ENCODE results near the gene DCHS1. TPM values are rescaled to one million over a fixed set of nuclear protein-coding genes. Genes with fewer than 3 reads are reported as not detected.

Gene DCHS1
- total and polyA plus RNA-seq, 2 experiments from 2014 or later, result 1.1 to 6.4 TPM

DNA sequence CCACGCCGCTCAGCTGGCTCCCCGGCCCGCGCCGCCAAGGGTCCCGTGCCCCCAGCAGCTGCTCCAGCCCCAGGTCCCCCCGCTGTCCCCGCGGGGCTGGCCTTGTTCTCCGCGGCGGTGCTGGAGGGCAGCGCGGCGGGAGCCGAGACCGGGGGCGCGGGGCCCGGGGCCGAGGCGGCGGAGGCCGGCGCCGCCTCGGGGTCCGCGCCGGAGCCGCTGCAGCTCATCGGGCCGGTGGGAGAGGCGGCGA is 43.7 kb downstream of the DCHS1 start:
- DNase-seq, result no peak
- H3K4me3 ChIP-seq, result peak overlapping the region; percentile 74
- 0% methylated on average over 9 to 22 of the region's 36 CpGs for WGBS, 2 experiments (ENCODE audit: low coverage in 1 of 2, low lambda C conversion rate in 2 of 2, missing lambda C conversion rate in 2 of 2)
- H4K20me1 ChIP-seq (ENCODE audit: insufficient read depth), result no peaks in the 10 kb centered on the region
- peaks cover 32% of the 10 kb centered on the region for H3K36me3 ChIP-seq (ENCODE audit: low read depth)
- peaks cover 26% of the 10 kb centered on the region for H3K4me1 ChIP-seq (ENCODE audit: insufficient read depth)
- peak overlapping the region; percentile 88 for H3K27ac ChIP-seq
- peaks cover 55% of the 10 kb centered on the region for H3F3A ChIP-seq (ENCODE audit: insufficient read depth)
- no peak for TF ChIP-seq EZH2 (IDR thresholded peaks at IDR 0.05; ENCODE audit: insufficient read depth, poor library complexity, severe bottlenecking)
- no peak for TF ChIP-seq EZH2phosphoT487 (IDR thresholded peaks at IDR 0.05; ENCODE audit: insufficient read depth, low read depth)
- H3K27me3 ChIP-seq (replicated peaks; ENCODE audit: insufficient read depth), result no peaks in the 10 kb centered on the region
- peak overlapping the region; percentile 80 for H3K9ac ChIP-seq
- no peaks in the 10 kb centered on the region for H3K9me3 ChIP-seq (ENCODE audit: low read depth)
- in situ Hi-C loops (cut with MboI), result no loop called here
- H3K9me2 ChIP-seq (ENCODE audit: insufficient read depth), result no peaks in the 10 kb centered on the region
- H3K79me2 ChIP-seq (ENCODE audit: insufficient read depth), result peaks cover 51% of the 10 kb centered on the region
- H3K4me2 ChIP-seq (ENCODE audit: unreplicated experiment), result peak overlapping the region; percentile 82
- no peak overlapping the region for H2AFZ ChIP-seq

DNA sequence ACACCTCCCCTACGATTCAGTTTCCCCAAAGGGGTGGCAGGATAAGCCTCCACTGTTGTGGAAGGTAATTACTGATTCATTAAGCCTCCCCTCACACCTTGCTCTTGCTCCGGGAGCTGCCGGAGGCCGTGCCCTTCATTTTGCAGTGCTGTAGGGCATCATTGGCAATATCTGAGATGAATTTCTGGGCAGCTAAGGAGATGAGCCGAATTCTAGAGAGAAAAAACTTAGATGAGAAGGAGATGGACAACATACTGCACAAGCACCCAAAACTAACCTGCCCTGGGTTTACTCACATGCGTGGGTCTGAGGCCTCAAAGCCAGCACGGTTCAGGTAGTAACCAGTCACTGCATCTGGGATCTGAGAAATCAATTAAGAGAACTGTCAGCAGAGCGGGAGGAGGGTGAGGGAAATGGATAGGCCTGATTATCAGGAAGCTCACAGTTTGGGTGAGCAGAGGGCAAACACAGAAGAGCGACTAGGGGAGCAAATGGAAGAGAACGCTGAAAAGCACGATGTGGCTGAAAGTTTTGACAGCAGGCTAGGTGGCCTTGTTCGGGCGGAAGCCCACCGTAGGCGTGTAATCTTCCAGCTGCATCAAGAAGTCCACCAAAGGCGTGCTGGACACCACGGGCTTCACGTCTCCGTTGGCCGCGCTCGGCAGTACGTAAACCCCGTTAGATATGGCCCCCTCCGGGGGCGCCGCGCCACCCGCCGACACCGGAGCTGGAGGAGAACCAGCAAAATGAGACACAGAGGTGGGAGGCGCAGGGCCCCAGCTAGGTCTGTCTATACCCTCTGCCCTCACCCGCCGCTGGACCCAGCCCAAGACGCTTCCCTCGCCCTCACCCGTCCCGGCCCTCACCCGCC is 44.3 kb downstream of the DCHS1 start:
- WGBS, 2 experiments (ENCODE audit: low coverage in 1 of 2, low lambda C conversion rate in 2 of 2, missing lambda C conversion rate in 2 of 2), result 13 to 15% methylated on average over 29 to 31 of the region's 39 CpGs

DNA sequence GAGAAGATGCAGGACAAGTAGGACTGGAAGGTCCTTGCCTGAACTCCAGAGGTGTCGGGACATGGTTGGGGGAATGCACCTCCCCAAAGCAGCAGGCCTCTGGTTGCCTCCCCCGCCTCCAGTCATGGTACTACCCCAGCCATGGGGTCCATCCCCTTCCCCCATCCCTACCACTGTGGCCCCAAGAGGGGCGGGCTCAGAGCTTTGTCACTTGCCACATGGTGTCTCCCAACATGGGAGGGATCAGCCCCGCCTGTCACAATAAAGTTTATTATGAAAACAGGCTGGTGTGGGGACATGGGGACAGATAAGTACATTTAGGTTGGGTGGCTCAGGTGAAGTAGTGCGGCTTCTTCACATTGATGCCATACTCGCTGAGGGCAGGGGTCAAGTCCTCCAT is 45.0 kb downstream of the DCHS1 start:
- no peaks in the 10 kb centered on the region for H3K9me3 ChIP-seq (ENCODE audit: low read depth)
- H2AFZ ChIP-seq, result no peak overlapping the region
- H3K79me2 ChIP-seq (ENCODE audit: insufficient read depth), result peaks cover 59% of the 10 kb centered on the region
- 64 to 67% methylated on average over 6 of the region's 6 CpGs for WGBS, 2 experiments (ENCODE audit: low coverage in 1 of 2, low lambda C conversion rate in 2 of 2, missing lambda C conversion rate in 2 of 2)
- H3K9me2 ChIP-seq (ENCODE audit: insufficient read depth), result no peaks in the 10 kb centered on the region
- in situ Hi-C loops (cut with MboI), result no loop called here
- TF ChIP-seq EZH2phosphoT487 (IDR thresholded peaks at IDR 0.05; ENCODE audit: insufficient read depth, low read depth) (no peak), EZH2 (IDR thresholded peaks at IDR 0.05; ENCODE audit: insufficient read depth, poor library complexity, severe bottlenecking) (no peak)
- H4K20me1 ChIP-seq (ENCODE audit: insufficient read depth), result no peaks in the 10 kb centered on the region
- peak overlapping the region; percentile 88; the same call in 1 of the 2 replicates for H3K27ac ChIP-seq
- no peaks in the 10 kb centered on the region for H3K27me3 ChIP-seq (replicated peaks; ENCODE audit: insufficient read depth)
- H3K4me3 ChIP-seq, result peak overlapping the region; percentile 74
- peak overlapping the region; percentile 80 for H3K9ac ChIP-seq
- peaks cover 66% of the 10 kb centered on the region for H3F3A ChIP-seq (ENCODE audit: insufficient read depth)
- peaks cover 32% of the 10 kb centered on the region for H3K36me3 ChIP-seq (ENCODE audit: low read depth)
- no peak for DNase-seq
- peaks cover 38% of the 10 kb centered on the region for H3K4me1 ChIP-seq (ENCODE audit: insufficient read depth)
- peak overlapping the region; percentile 82 for H3K4me2 ChIP-seq (ENCODE audit: unreplicated experiment)

More for the DNA sequence above, 44.3 kb downstream of the DCHS1 start:
- Histone ChIP-seq H3K9me2 (ENCODE audit: insufficient read depth) (no peaks in the 10 kb centered on the region), H3K36me3 (ENCODE audit: low read depth) (peaks cover 32% of the 10 kb centered on the region), H3K27me3 (replicated peaks; ENCODE audit: insufficient read depth) (no peaks in the 10 kb centered on the region), H3K4me1 (ENCODE audit: insufficient read depth) (peaks cover 31% of the 10 kb centered on the region), H3K9me3 (ENCODE audit: low read depth) (no peaks in the 10 kb centered on the region), H3K4me2 (ENCODE audit: unreplicated experiment) (peak overlapping the region; percentile 82), H2AFZ (no peak overlapping the region), H3K79me2 (ENCODE audit: insufficient read depth) (peaks cover 52% of the 10 kb centered on the region), H3K27ac (peak overlapping the region; percentile 88), H3K9ac (peak overlapping the region; percentile 80), H3K4me3 (peak overlapping the region; percentile 74), H3F3A (ENCODE audit: insufficient read depth) (peaks cover 59% of the 10 kb centered on the region), H4K20me1 (ENCODE audit: insufficient read depth) (no peaks in the 10 kb centered on the region)
- TF ChIP-seq EZH2phosphoT487 (IDR thresholded peaks at IDR 0.05; ENCODE audit: insufficient read depth, low read depth) (no peak), EZH2 (IDR thresholded peaks at IDR 0.05; ENCODE audit: insufficient read depth, poor library complexity, severe bottlenecking) (no peak)
- in situ Hi-C loops (cut with MboI), result no loop called here
- peak; percentile 58 for DNase-seq

DNA sequence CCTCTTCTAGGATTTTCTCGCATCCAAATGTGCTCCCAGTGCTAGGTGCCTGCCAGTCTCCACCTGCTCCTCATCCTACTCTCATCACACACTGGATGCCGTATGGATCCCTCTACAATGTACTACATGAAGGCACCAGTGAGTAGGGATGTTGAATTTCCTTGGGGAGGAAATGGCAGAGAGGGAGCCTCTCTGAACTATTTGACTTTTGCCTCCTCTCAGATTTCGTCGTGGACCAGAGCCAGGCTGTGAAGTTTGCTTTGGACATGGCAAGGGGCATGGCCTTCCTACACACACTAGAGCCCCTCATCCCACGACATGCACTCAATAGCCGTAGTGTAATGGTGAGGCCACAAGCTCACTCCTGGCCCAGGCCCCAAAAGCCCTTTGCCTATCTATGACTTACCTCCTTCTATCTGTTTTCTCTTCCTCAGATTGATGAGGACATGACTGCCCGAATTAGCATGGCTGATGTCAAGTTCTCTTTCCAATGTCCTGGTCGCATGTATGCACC is 46.0 kb downstream of the DCHS1 start:
- WGBS, 2 experiments (ENCODE audit: low coverage in 1 of 2, low lambda C conversion rate in 2 of 2, missing lambda C conversion rate in 2 of 2), result 66 to 73% methylated on average over 8 of the region's 8 CpGs
- in situ Hi-C loops (cut with MboI), result no loop called here
- no peak for DNase-seq

More for the DNA sequence above, 46.0 kb downstream of the DCHS1 start:
- no peak overlapping the region for H3K27ac ChIP-seq
- H3K9me2 ChIP-seq (ENCODE audit: insufficient read depth), result no peaks in the 10 kb centered on the region
- H2AFZ ChIP-seq, result no peak overlapping the region
- H3K9me3 ChIP-seq (ENCODE audit: low read depth), result no peaks in the 10 kb centered on the region
- H3K79me2 ChIP-seq (ENCODE audit: insufficient read depth), result peaks cover 70% of the 10 kb centered on the region
- TF ChIP-seq EZH2phosphoT487 (IDR thresholded peaks at IDR 0.05; ENCODE audit: insufficient read depth, low read depth) (no peak), EZH2 (IDR thresholded peaks at IDR 0.05; ENCODE audit: insufficient read depth, poor library complexity, severe bottlenecking) (no peak)
- H4K20me1 ChIP-seq (ENCODE audit: insufficient read depth), result no peaks in the 10 kb centered on the region
- H3K4me1 ChIP-seq (ENCODE audit: insufficient read depth), result peaks cover 45% of the 10 kb centered on the region
- H3K4me2 ChIP-seq (ENCODE audit: unreplicated experiment), result no peak overlapping the region
- H3K4me3 ChIP-seq, result no peak overlapping the region
- H3K9ac ChIP-seq, result no peak overlapping the region
- peaks cover 76% of the 10 kb centered on the region for H3F3A ChIP-seq (ENCODE audit: insufficient read depth)
- no peaks in the 10 kb centered on the region for H3K27me3 ChIP-seq (replicated peaks; ENCODE audit: insufficient read depth)
- H3K36me3 ChIP-seq (ENCODE audit: low read depth), result peaks cover 32% of the 10 kb centered on the region
